Activated CD8-positive, alpha-beta memory T cell treated with anti-CD3 and anti-CD28 coated beads, Interleukin-2, amount 50 U/mL, for 4 hours (primary cell): ENCODE results near the gene VSX1.

Experiments
- DNase-seq: peaks from one replicate; pipeline ENCODE4 v3.0.0-alpha.2; 2020

Gene VSX1

DNA sequence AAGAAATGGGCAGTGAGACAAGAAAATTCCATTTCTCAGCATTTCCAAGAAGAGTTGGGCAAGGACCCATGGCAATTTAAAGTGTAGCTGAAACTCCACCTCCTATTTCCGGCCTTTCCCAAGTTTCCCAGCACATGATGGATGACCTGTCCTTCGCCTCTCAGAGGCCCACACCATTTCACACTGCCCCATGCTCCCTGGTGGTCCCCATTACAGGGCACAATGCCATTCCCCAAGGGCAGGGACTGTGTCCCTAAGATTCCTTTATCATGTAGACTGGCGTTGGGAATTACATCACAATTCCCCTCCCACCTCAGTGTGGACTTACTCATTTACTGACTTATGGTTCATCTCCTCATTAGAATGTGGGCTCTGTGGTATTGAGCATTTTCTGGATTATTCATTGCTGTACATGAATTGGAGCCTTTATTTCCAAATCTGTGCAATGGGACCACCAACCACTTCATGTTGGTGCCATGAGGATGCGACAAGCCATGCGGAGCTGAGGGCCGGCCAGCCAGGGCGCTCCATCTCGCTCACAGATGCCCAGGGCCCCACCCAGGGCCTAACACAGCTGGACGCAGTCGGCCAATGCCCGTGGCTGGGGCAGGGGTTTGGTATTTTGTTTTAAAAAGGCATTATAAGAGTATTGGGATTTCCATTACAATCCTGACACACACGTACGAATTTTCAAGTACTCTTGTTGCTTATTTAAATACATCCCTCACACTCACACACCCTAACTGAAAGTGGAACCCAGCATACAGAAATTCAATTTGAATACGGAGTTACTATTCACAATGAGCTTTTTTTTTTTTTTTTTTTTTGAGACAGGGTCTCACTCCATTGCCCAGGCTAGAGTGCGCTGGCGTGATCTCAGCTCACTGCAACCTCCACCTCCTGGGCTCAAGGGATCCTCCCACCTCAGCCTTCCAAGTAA is 29.4 kb downstream of the VSX1 start:
- no peak for DNase-seq

DNA sequence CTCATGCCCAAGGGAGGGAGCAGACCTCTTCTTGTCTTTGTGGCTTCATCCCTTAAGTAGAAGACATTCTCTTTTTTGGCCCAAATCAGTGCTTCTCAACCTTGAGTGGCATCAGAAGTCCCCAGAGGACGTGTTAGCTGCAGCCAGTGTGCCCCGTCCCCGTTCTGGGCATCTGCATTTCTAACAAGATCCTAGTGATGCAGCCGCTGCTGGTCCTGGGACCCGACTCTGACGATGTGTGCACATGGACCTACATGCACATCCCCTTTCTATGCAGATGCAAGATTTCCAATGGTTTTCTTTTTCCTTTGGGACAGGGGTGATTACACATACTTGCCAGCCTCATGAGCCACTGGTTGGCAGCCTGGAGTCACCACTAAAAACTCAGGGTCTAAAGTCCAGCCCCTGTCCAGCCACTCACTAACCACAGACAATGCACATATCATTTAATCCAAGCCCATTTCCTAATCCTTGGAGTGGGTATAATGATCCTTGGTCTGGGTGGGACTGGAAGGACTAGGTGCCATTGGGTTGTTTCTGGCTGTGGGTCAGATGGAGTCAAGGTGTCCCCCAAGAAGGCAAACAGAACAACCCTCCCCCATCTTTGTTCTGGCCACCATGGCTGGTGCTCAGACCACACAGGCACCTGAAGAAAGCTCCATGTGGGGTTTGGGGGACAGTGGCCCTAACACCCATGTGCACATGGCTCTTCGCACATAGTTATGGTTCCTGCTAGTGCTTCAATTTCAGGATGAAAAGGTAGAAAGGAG is 30.4 kb downstream of the VSX1 start:
- no peak for DNase-seq

GRCh38 chr20:25050501-25051350 is 31.2 kb downstream of the VSX1 start:
- no peak for DNase-seq

DNA sequence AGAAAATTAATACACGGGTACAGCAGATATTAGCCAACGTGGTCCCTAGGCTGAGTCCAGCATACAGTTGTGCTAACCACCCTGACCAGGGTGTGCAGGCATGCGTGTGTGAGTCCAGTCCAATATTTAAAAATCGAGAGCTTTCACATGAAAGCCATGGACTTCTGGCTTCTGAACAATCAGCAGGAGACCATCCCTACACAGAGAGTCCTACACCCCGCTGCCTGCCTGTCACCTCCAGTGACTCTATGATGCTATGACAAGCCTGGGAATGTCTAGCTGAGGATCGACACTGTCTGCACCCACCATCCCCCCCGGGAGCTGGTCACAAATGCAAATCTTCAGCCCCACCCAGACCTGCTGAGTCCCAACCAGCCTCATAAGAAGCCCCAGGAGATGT is 31.9 kb downstream of the VSX1 start:
- DNase-seq: no peak

DNA sequence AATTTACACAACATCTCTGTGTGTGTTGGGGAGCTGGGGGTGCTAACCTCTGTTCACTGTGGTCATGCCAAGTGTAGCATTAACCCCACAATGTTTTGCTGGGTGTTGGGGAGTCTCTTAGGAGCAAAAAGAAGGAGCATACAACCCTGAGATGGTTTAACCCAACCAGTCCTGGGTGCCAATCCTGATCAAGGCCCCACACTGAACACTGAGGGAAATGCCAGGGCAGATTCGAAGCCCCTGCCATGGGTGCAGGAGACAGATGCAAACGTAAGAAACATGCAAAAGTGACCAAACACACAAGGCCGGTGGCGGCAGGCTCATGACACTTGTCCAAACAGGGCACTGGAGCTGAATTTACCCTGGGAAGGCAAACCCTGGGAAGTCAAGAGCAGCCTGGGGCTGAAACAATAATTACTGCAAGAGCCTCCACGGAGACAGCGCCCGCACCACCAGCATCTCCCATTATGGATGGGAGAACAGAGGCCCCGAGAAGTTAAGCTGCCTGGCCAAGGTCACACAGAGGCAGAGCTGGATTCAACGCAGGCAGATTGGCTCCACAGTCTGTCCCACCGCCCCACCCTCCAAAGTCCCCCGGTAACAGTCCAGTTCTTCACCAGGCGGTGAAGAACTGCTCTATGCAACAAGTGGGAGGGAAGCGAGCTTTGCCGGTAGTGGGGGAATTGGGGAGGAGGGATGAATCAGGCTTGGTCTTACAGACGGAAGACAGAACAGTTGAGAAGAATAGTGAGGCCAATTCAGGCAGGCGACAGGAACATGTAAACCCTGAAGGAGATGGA is 32.5 kb downstream of the VSX1 start:
- DNase-seq: peak; percentile 7

DNA sequence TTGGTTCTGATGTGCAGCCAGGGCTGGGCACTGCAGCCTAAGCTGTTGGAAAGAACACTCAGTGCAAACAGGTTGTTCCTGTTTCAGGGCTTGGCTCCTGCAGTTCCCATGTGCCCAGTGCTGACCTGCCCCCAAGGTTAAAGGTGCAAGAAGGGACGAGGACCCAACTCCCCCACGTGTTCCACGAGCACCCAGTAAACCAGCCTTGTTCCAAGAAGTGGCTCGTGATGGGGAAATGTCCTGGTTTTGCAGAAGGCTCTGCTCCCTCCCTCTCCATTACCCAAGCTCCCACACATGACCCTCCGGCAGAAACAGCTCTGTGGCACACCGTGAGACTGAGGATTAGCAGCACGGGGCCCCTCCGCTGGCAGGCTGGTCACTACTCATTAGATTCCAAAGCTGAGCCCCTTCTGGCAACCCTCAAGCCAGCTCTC is 33.4 kb downstream of the VSX1 start:
- peak; percentile 3 for DNase-seq

- peak; percentile 15 for DNase-seq
Measured at GRCh38 chr20:25047766-25048165, 34.2 kb downstream of the VSX1 start.

GRCh38 chr20:25046736-25047666 is 34.9 kb downstream of the VSX1 start:
- no peak for DNase-seq

- DNase-seq: no peak
Measured at GRCh38 chr20:25046181-25046641, 35.7 kb downstream of the VSX1 start.

GRCh38 chr20:25045343-25045712 is 36.6 kb downstream of the VSX1 start:
- no peak for DNase-seq

- DNase-seq: no peak
Measured at GRCh38 chr20:25044660-25045342, 37.1 kb downstream of the VSX1 start.

DNA sequence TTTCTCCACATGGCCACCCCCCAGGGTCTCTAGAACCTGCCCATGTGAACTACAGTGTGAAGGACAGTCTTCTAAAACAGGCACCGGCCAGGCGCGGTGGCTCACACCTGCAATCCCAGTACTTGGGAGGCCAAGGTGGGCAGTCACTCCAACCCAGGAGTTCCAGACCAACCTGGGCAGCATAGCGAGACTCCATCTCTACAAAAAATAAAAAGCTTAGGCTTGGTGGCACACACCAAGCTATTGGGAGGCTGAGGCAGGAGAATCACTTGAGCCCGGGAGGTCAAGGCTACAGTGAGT is 37.7 kb downstream of the VSX1 start:
- DNase-seq: no peak

DNA sequence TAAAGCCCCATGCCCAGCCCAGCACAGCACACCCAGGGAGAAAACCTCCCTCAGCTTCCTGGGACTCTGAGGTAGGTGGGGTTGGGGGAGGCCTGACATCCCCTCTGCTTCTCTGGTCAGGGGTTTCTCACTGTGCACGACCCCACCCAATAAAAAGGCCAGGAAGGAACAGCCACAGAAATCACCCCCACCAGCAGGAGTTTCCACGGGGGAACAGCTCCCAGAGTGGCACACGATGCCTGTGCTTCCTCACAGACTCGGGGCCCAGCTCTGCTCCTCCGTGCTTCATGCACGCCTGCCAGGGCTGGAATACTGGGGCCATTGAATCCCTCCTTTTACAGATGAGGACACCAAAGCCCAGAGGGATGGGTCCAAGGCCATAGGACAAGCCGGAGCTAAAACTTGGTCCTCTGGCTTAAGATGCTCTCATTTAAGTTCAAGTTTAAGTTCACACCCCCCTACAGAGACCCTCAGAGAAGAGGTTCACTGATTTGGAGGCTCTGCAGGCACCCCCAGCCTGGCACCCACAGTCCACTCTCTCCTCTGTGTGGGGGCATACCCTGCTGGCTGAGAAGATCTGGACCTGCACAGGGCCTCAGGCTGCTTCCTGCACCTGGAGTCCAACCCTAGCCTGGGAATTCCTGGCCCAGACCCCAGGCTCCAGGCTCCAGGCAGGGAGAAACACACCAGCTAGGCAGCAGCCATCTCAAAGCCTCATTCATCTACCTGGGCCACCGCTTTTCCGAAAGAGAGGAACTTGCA is 38.3 kb downstream of the VSX1 start:
- DNase-seq: no peak

DNA sequence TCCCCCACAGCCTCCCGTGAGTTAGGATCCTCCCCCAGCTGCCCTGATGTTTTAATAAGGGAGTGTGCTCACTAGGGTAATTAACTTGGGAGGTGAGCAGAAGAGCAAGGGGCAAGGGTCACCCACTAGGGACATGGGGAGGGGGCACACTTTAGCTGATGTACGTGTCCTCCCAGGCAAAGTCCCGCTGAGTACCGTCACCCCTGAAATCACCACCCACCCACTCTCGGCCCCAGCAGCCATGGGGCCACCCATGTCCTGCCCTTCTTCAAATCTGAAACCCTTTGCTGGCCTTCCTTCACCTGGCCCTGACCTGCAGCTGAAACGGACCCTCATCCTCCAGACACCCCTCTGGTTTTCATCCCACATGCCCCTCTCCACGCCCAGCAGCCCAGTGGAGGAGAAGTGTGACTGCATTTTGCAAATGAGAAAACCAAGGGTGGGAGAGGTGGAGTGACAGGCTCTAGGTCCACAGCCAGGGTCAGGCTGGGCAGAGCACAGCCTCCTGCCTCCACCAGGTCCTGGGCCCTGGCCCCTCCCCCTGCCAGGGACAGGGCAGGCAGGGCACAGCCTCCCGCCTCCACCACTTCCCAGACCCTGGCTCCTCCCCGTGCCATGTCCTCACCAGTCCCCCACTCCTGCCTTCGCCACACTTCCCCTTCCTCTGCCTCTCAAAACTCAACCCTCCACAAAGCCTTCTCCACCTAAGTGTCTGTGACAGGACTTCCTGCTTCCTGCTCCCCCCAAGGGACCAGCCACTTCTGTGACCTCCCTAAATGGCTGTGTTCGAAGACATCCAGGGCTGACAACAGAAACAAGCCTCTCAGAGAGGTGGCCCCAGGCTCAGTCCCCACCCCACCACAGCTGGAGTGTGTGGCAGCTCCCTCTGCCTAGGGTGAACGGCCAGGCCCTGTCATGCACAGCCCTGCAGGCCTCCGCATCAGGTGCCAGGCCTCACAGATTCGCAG is 39.1 kb downstream of the VSX1 start:
- DNase-seq: peak; percentile 23

DNA sequence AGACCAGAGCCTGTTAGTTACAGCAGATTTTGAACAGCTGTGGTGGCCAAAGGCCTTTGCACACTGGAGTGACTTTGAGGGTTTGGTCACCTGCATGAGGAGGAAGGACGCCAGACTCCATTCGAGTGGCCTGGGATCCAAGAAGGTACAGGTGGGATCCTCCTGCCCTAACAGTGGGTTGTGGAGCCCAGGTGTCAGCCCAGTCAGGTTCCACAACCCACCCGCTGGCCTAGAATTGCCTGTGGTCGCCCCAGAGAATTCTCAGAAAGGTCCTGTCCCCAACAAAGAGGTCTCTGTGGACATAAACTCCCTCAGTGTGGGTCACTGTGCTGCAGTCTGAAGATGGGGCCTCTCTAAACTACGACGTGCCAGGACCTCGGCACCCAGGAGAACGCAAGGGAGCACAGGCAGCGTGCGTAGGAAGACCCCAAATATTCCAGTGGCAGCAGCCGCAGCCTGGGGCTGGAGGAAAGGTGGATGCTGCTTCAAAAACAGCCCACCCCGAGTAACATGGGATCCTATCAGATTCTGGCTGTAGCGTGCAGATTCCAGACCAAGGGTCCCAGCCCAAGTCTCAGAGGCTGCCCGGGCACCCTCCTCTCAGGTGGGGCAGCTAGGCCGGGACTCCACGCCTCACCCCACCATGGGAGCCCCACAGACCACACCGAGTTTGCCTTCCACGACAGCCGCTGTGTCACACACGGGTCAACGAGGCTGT is 40.0 kb downstream of the VSX1 start:
- no peak for DNase-seq

GRCh38 chr20:25040438-25040831 is 41.5 kb downstream of the VSX1 start:
- no peak for DNase-seq

DNA sequence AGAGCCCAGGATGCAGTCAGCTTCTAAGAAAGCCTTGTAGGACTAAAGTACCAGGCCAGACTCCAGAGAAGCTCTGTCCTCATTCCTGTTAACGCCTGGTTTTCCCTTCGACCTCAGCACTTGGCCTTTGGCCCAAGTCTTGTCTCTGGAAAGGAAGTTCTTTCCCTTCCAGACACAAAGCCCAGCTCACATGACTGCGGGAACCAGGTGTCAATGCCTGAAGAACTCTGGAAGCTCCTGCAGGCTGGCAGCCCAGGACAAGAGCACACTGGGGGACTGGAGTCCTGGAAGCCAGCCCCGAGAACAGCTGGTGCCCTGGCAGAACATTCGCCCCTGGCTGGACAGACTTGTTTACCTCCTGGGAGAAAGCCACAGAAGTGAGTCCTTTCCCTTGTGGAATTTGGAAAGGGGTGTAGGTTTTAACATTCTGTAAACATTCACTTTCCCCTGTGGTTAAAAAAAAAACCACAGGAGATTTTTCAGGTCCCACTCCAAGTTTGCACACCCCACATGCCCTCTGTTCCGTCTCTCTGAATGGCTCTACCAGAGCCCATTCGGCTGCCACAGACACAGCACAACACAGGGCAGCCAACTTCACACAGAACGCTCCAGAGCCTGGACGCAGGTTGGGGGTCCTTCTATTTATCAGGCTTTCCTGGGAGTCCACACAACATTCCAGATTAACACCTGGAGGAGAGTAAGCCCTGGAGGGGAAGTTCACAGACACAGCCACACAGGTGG is 42.1 kb downstream of the VSX1 start:
- DNase-seq: no peak
